Measurements from ENCODE around the gene AKAP8L.

The AKAP8L gene

GRCh38 chr19:15437355-15438123 lies 18.8 kb upstream of the AKAP8L start:
- no peak for DNase-seq (ENCODE audit: extremely low read depth, insufficient read length)
- H3K4me3 ChIP-seq (replicated peaks; ENCODE audit: low read depth, low read length): no peak overlapping the region
- TF ChIP-seq, protein P1, sequence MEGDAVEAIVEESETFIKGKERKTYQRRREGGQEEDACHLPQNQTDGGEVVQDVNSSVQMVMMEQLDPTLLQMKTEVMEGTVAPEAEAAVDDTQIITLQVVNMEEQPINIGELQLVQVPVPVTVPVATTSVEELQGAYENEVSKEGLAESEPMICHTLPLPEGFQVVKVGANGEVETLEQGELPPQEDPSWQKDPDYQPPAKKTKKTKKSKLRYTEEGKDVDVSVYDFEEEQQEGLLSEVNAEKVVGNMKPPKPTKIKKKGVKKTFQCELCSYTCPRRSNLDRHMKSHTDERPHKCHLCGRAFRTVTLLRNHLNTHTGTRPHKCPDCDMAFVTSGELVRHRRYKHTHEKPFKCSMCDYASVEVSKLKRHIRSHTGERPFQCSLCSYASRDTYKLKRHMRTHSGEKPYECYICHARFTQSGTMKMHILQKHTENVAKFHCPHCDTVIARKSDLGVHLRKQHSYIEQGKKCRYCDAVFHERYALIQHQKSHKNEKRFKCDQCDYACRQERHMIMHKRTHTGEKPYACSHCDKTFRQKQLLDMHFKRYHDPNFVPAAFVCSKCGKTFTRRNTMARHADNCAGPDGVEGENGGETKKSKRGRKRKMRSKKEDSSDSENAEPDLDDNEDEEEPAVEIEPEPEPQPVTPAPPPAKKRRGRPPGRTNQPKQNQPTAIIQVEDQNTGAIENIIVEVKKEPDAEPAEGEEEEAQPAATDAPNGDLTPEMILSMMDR (IDR thresholded peaks at IDR 0.05; ENCODE audit: insufficient read depth, low read length, poor library complexity, severe bottlenecking): no peak
- H3K36me3 ChIP-seq (ENCODE audit: control insufficient read depth, insufficient read depth, low read length): no peaks in the 10 kb centered on the region
- no peaks in the 10 kb centered on the region for H3K27me3 ChIP-seq (replicated peaks; ENCODE audit: control insufficient read depth, insufficient read depth, low read length)

DNA sequence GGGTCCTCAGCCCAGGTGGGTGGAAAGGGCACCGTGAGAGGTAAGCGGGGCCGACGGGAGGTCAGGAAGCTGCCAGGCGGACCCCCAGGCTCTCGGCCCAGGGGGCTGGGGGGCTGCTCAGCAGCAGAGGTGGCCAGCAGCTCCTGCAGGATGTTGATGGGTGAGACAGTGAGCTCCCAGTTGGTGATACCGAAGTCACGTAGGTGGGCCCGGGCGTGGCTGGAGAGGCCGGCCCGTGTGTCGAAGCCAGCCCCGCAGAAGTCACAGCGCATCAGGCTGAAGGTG lies 18.0 kb upstream of the AKAP8L start:
- no peak for DNase-seq (ENCODE audit: extremely low read depth, insufficient read length)
- no peaks in the 10 kb centered on the region for H3K36me3 ChIP-seq (ENCODE audit: control insufficient read depth, insufficient read depth, low read length)
- no peaks in the 10 kb centered on the region for H3K27me3 ChIP-seq (replicated peaks; ENCODE audit: control insufficient read depth, insufficient read depth, low read length)
- no peak overlapping the region for H3K4me3 ChIP-seq (replicated peaks; ENCODE audit: low read depth, low read length)
- TF ChIP-seq, protein P1 (IDR thresholded peaks at IDR 0.05; ENCODE audit: insufficient read depth, low read length, poor library complexity, severe bottlenecking): no peak

- no peak for DNase-seq (ENCODE audit: extremely low read depth, insufficient read length)
- H3K27me3 ChIP-seq (replicated peaks; ENCODE audit: control insufficient read depth, insufficient read depth, low read length): no peaks in the 10 kb centered on the region
- TF ChIP-seq, protein P1 (IDR thresholded peaks at IDR 0.05; ENCODE audit: insufficient read depth, low read length, poor library complexity, severe bottlenecking): no peak
- no peak overlapping the region for H3K4me3 ChIP-seq (replicated peaks; ENCODE audit: low read depth, low read length)
- no peaks in the 10 kb centered on the region for H3K36me3 ChIP-seq (ENCODE audit: control insufficient read depth, insufficient read depth, low read length)
These were observed 17.4 kb upstream of the AKAP8L start for GRCh38 chr19:15436012-15436825.

- DNase-seq (ENCODE audit: extremely low read depth, insufficient read length): no peak
- Histone ChIP-seq H3K4me3 (replicated peaks; ENCODE audit: low read depth, low read length) (no peak overlapping the region), H3K27me3 (replicated peaks; ENCODE audit: control insufficient read depth, insufficient read depth, low read length) (no peaks in the 10 kb centered on the region), H3K36me3 (ENCODE audit: control insufficient read depth, insufficient read depth, low read length) (peaks cover 5% of the 10 kb centered on the region)
- TF ChIP-seq, protein P1 (IDR thresholded peaks at IDR 0.05; ENCODE audit: insufficient read depth, low read length, poor library complexity, severe bottlenecking): no peak
These were observed 14.8 kb upstream of the AKAP8L start for GRCh38 chr19:15433519-15434069.

- Histone ChIP-seq H3K4me3 (replicated peaks; ENCODE audit: low read depth, low read length) (peak overlapping the region; percentile 74), H3K36me3 (ENCODE audit: control insufficient read depth, insufficient read depth, low read length) (peaks cover 6% of the 10 kb centered on the region), H3K27me3 (replicated peaks; ENCODE audit: control insufficient read depth, insufficient read depth, low read length) (no peaks in the 10 kb centered on the region)
- DNase-seq (ENCODE audit: extremely low read depth, insufficient read length): peak; percentile 95
- TF ChIP-seq, protein P1 (IDR thresholded peaks at IDR 0.05; ENCODE audit: insufficient read depth, low read length, poor library complexity, severe bottlenecking): no peak
These were observed 14.1 kb upstream of the AKAP8L start for GRCh38 chr19:15432629-15433518.

Data from GM06990 (cell line).